Fibroblast of skin of left quadriceps (primary cell): ENCODE measurements around the gene MBD1.
A peak's percentile ranks its signal among the peaks of the same experiment; 100 is the strongest.
"Not testable (repeated sequence)": the region's sequence is repeated elsewhere in the genome, so short reads cannot be mapped to it uniquely, and the experiment has no call there.

Experiments
- DNase-seq, 2 experiments: peaks; one replicate each; pipeline ENCODE4 v3.0.0-alpha.2; 2013; ENCODE audit warnings: low read depth in 2 of 2

Gene MBD1, protein sequence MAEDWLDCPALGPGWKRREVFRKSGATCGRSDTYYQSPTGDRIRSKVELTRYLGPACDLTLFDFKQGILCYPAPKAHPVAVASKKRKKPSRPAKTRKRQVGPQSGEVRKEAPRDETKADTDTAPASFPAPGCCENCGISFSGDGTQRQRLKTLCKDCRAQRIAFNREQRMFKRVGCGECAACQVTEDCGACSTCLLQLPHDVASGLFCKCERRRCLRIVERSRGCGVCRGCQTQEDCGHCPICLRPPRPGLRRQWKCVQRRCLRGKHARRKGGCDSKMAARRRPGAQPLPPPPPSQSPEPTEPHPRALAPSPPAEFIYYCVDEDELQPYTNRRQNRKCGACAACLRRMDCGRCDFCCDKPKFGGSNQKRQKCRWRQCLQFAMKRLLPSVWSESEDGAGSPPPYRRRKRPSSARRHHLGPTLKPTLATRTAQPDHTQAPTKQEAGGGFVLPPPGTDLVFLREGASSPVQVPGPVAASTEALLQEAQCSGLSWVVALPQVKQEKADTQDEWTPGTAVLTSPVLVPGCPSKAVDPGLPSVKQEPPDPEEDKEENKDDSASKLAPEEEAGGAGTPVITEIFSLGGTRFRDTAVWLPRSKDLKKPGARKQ

DNA sequence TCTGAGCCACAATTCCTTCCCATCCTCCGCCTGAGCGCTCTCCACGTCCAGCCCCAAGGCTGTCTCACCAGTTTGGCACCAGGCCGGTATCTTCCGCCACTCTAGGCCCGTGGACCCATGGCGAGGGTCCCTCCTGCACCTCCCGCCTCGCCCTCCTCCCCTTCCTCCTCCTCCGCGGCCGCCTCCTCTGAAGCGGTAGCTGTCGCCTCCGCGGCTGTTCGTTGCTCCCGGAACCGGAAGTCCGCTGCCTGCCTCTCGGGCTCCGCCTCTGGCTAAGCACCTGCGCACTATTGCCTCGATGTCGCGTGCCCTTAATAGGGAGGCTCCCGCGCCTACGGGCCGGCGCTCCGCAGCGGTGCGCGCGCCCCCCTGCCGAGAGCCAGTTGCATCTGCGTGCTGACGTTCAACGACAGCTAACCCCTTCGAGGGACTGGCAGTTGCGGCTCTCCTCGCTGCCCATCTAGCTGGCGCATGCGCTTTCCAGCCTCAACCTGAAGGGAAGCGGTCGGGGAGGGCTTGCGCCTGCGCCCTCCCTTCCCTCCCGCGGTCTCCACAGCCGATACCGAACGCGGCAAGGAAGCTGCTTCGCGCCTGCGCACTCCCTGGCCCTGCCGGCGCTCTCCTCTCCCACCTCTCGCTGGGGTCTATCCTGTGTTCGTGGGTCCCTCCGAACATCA, at the start of gene MBD1:
MBD1 (minus strand) TSS at position 229 of the 677 bp plus-strand sequence. CDS start 1,531 bp downstream, outside the sequence.
- peak; percentile 97 to 98 for DNase-seq

DNA sequence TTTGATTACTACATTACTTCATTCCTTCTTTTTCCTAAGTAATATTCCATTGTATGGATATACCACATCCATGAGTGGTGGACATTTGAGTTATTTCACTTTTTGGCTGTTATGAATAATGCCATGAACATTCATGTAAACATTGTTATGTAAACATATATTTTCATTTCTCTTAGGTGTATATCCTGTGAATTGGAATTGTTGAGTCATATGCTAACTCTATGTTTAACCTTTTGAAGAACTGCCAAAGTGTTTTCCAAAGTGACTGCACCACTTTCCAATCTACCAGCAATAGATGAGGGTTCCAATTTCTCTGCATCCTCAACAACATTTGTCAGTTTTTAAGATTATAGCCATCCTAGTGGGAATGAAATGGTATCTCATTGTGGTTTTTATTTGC, 48.9 kb upstream of the MBD1 start:
- DNase-seq: no peak

DNA sequence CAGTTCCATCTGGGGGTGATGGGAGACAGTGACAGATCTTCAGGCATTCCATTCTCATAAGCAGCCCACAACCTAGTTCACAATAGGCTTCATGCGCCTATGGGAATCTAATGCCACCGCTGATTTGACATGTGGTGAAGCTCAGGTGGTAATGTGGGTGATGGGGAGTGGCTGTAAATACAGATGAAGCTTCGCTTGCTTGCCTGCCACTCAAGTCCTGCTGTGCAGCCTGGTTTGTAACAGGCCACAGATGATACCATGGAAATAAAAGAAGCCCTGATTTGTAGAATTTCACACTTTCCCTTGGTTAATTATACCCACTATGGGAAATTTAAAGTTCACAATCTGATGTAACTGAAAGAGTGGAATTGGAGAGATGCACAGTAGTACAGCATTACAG, 46.7 kb upstream of the MBD1 start:
- DNase-seq: no peak

DNA sequence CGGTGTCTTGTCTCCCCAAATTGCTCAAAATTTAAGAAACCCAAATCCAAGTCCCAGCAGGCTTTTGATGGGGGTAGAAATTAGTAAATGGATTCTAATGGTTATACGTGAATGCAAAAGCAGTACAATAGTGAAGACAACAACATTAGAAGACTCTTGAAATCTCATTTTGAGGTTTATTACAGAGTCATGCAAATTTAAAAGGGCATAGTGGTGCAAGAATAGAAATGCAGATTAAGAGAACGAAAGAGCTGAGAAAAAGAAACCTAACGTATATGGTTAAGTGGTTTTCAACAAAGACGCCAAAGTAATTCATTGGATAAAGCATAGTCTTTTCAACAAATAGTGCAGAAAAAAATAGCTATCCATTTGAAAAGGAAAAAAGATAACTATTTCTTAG, 39.4 kb upstream of the MBD1 start:
- no peak for DNase-seq

DNA sequence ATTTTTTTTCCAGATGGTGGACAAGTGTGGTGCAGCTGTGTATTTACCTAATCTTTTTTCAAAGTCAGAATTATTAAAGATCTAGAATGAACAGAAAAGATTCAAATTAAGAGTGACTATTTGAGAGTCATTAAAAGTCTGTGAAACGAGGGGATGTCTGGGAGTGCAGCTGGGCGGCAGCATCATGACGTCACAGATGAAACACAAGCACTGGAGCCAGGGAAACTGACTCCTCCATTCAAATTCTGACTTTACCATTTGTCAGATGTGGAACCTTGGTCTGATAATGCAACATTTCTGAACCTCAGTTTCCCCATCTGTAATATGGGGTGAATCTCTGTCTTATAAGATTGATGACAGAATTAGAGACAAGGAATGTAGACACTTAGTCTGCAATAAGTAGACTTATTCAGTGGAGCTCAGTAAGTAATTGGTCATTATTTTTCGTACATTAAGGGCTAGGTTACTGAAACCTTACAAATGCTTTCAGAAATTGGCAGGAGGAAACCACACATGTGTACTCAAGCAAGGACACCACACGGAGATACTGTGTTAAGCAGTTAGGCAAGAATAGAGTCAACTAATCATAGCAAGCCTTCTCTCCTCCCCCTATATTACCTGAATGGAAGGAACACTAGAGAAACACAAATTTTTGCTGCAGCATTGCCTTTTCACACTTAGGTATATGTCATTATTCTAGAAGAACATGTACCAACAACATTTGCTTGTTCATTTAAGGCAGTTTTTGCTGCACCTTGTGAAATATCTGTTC, 34.0 kb upstream of the MBD1 start:
- DNase-seq: no peak

DNA sequence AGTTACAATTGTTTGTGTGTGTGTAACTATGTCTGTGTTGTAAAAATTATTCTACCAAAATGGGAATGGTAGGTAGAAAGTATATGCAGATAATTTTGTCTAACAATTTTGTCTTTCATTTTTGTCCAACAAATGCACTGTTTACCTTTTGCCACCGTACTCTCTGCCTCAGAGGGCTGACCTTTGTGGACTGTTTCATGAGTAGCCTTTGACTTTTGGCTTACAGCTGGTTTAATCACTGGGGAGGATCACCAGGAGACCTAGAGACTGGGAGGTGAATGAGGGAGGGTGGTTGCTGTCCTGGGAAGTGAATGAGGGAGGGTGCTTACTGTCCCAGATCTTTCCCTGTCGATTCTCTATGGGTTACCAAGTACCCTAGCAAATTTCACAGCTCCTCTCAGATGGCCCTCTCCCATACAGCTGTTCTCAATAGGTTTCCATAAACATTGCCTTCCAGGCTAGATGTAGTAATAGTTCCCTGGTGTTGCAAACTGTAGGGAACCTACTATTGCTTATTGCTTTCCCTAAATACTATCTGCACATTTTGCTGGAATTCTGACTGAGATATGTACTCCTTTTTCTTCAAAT, 32.6 kb upstream of the MBD1 start:
- DNase-seq: no peak

DNA sequence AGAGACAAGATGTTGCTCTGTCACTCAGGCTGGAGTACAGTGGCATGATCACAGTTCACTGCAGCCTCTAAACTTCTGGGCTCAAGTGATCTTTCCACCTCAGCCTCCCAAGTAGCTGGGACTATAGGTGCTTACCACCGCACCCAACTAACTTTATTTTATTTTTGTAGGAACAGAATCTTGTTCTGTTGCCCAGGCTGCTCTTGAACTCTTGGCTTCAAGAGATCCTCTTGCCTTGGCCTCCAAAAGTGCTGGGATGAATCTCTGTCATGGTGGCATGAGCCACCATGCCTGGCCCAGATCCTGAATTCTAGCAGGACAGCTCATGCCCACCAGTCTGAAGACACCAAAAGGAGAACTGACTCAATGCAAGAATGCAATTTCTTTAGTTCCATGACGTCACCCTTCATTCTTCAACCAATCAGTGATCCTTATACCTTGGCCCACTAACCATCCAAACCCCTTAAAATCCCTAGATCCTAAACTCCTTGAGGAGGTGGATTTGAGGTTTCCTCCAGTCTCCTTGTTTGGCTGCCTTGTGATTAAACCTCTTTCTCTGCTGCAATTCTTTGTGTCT, 31.8 kb upstream of the MBD1 start:
- DNase-seq: no peak

DNA sequence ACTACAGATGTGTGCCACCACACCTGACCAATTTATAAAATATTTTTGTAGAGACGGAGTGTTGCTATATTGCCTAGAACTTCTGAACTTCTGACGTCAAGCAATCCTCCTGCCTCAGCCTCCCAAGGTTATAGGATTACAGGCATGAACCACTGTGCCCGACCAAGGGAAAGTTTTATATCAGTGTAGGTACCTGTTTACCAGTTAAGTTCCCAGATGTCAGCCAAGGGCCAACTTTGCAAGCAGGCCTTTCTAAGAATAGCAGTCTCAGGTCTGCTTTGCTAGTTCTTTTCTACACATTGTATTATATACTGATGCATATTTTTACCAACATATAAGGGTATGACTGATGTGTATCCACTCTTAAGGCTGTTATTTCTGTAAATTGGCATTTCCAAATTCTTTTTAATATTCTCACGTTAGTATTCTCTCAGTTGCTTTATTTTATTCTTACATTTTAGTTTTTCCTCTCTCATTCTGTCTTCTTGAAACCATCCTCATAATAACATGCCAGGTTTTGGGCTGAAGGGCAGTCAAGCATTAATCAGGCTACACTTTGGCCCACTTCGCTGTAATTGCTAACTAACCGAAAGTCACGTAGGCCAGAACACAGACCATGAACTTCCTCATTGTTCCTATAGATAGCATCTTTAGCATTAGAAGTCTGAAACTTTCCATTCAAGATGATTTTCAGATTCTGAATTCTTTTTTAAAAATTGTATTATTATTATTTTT, 31.1 kb upstream of the MBD1 start:
- no peak for DNase-seq

DNA sequence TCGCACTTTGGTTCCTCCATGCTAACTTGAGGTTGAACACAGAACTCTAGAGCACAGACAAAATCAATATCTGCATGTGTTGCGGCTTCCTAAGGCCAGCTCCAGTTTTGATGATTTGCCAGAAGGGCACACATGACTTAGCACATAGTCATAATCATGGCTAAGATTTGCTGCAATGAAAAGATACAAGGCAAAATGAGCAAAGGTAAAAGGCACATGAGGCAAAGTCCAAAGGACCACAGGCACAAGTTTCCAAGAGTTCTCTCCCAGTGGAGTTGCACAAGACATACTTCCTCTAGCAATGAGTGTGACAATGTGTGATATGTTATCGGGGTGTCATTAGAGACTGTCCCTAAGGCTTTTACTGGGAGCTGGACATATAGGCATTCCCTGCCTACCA, 30.3 kb upstream of the MBD1 start:
- no peak for DNase-seq

DNA sequence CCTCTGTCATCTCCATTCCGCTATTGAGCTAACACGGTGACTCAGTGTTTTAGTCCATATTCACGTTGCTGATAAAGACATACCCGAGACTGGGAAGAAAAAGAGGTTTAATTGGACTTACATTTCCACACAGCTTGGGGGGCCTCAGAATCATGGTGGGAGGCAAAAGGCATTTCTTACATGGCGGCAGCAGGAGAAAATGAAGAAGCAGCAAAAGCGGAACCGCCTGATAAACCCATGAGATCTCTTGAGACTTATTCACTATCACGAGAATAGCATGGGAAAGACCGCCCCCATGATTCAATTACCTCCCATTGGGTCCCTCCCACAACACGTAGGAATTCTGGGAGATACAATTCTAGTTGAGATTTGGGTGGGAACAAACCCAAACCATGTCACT, 28.8 kb upstream of the MBD1 start:
- DNase-seq: no peak

DNA sequence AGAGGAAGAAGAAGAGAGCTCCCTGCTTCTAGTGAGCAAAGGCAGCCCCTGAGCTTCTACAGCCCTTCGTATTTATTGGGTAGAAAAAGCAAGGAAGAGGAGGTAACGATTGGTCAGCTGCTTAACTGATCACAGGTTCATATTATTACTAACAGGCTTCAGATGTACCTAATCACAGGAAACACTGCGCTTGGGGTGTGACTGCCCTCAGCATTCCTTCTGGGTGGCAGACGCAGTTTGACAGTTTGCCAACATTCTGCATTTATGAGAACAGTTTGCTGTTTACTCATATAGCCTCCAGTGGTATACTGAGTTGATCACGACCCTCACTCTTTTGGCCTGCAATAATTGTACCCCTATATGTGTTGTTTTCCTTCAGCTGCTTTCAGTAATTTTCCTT, 27.5 kb upstream of the MBD1 start:
- not testable (repeated sequence) for DNase-seq

DNA sequence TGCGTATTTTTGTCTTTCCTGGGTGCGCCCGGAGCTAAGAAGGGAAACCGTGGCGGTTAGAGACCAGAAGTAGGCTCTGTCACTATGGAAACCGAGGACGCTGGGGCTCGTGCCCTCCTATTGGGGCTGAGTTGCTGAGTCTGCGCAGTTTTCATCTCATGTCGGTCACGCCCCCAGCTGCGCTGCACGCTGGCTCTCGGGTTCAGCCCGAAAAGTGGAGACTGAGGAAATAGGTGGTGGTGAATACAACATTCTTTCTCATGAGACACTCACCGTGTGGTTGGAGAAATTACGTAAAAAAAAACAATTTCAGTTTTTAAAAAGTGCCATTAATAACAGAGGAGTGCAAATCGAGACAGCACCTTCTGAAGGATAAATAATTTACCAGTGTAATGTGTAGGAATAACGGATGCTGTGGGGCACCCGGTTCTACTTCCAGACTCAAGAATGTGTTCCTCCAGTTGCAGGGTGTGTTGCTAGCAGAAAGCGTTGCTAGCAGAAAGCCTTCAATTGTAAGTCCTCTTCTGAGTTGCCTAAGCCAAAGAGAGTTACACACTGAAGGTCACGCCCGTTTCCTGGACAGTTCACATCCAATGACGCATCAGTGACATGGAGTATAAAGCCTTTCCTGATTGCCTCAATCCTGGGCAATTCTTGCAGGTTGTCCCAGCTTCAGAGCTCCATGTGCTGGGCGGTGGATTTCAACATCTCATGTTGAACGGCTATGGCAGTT, 26.6 kb upstream of the MBD1 start:
- peak; percentile 69 to 74 for DNase-seq

DNA sequence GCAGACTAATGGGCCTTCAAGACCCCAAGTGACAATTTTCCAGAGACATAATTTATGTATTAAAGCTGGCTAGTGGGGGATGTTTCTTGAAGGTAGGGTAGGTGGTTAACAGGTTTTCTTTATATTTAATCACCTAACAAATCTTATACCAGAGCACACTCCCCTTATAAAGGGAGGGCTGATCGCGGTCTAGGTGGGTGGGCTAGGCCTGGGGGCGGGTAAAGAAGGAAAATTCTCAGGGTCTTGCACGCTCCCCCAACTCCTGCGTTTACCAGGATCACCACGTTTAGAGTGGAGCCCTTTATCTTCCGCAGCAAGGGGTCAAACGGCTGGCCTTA, 26.0 kb upstream of the MBD1 start:
- no peak for DNase-seq

DNA sequence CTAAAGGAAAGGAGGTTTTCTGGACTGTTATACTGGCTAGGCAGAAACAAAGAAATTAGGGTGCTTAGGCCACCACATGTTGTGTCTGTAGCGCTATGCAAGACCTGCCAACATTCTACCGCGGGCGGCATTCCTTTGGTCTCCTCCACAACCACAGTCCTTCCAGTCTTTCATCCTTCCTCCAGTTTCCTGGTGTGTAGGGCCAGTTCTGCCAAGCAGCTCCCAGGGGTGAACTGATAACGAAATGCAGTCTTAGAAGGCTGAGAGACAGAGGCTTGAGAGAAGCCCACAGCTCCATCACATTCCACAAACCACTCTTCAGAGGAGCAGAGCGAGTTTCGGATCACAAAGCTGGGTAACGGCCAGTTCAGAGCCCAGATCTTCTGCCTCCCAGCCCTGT, 25.6 kb upstream of the MBD1 start:
- peak in 1 of 2 experiments; percentile 20 for DNase-seq

DNA sequence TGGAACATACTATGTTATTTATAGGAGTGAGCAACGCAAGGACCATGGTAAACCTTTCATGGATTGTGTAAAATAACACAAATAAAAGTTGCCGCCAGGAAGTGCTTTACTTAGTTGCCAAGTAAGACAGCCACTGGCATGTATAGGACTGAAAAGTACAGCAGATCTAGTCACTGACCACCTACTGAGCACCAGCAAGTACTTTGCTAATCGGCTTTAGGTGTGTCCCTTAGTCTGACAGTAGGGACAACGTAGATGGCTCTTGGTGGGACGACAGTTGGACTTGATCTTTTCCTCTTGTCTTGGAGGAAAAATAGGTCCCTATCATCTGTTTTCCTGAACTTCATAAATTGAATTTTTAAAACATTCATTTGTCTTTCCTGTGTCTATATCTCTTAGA, 19.8 kb upstream of the MBD1 start:
- DNase-seq: no peak

DNA sequence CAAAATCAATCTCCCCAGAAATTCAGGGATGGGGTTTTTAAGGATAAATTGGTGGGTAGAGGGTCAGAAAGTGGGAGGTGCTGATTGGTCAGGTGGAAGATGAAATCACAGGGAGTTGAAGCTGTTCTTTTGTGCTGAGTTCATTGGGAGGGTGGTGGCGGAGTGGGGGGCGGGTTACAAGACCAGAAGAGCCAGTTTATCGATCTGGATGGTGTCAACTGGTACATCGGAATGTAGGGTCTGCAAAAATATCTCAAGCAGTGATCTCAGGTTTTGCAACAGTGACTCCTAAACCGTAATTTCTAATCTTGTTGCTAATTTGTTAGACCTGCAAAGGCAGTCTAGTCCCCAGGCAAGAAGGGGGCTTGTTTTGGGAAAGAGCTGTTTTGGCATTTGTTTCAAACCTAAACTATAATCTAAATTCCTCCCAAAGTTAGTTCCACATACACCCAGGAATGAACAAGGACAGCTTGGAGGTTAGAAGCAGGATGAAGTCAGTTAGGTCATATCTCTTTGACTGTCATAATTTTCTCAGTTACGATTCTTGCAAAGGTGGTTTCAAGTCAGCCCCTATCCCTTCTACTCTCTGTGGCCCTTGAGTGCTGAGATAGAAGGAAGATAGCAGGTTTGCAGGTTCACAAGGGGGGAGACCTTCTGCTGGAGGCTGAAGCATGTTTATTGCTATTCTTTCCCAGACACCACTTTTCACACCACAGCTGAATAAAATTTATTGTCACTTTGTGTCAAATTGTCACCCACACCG, 18.5 kb upstream of the MBD1 start:
- no peak for DNase-seq

DNA sequence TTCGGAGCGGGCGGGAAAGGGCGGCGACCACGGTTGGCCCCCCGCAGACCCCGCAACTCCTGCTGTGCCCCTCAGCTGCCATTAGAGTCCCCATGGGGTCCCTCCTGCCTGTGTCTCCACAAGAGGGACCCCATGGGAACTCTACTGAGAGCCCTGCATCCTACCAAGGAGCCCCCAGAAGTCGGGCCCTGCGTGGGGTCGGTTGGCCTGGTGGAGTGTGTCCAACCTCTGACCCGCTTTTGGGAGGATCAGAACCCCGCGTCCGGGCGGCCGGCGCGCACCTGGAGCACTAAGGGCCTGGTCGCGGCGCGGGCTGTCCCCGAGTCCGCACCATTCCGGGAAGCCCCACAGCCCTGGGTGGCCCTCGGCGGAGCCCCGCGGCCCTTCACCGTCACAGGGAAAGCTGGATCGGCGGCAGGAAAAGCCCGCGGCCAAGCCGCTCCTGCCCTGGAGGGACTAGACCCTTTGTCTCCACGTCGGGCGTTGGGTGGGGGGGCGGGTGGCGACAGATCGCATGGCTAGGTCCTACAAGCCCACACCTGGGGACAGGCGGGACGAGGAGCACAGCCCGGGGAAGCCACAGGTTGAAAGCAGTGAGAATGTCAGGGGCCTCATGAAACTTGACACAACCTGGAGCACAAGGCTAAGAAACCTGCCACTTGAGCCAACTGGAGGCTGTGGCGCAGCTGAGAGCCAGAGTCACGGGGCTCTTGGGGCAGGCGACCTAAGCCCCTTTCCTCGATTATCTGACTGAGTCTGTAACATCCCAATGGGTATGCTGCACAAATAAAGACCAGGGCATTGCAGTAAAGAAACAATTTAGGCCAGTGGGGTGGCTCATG, 17.3 kb upstream of the MBD1 start:
- DNase-seq: no peak
